ENCODE results near the gene COL4A2.

COL4A2 gene

GRCh38 chr13:110463871-110464510, 156.9 kb downstream of the COL4A2 start:
- no peak for DNase-seq

GRCh38 chr13:110464556-110465333, 157.7 kb downstream of the COL4A2 start:
- DNase-seq: no peak

GRCh38 chr13:110465696-110466095, 158.6 kb downstream of the COL4A2 start:
- no peak for DNase-seq

GRCh38 chr13:110466266-110466915, 159.3 kb downstream of the COL4A2 start:
- peak; percentile 16 for DNase-seq

- no peak for DNase-seq
Measured at GRCh38 chr13:110467516-110468110, 160.5 kb downstream of the COL4A2 start.

GRCh38 chr13:110468986-110469495, 162.0 kb downstream of the COL4A2 start:
- no peak for DNase-seq

- DNase-seq: no peak
Measured at GRCh38 chr13:110469597-110469996, 162.5 kb downstream of the COL4A2 start.

- DNase-seq: no peak
Measured at GRCh38 chr13:110470272-110471009, 163.4 kb downstream of the COL4A2 start.

- DNase-seq: no peak
Measured at GRCh38 chr13:110471156-110471832, 164.2 kb downstream of the COL4A2 start.

GRCh38 chr13:110471833-110472162, 164.7 kb downstream of the COL4A2 start:
- no peak for DNase-seq

- DNase-seq: peak; percentile 84
Measured at GRCh38 chr13:110472904-110473563, 165.9 kb downstream of the COL4A2 start.

GRCh38 chr13:110474713-110475112, 167.6 kb downstream of the COL4A2 start:
- no peak for DNase-seq

GRCh38 chr13:110475117-110475516, 168.0 kb downstream of the COL4A2 start:
- DNase-seq: peak; percentile 16

- no peak for DNase-seq
Measured at GRCh38 chr13:110475550-110476219, 168.6 kb downstream of the COL4A2 start.

GRCh38 chr13:110476220-110476617, 169.1 kb downstream of the COL4A2 start:
- no peak for DNase-seq

GRCh38 chr13:110477706-110478245, 170.7 kb downstream of the COL4A2 start:
- DNase-seq: no peak

- DNase-seq: no peak
Measured at GRCh38 chr13:110478405-110479214, 171.5 kb downstream of the COL4A2 start.

GRCh38 chr13:110479215-110479545, 172.1 kb downstream of the COL4A2 start:
- DNase-seq: no peak

- DNase-seq: no peak
Measured at GRCh38 chr13:110479648-110480047, 172.6 kb downstream of the COL4A2 start.

- no peak for DNase-seq
Measured at GRCh38 chr13:110480161-110480560, 173.1 kb downstream of the COL4A2 start.
